Cardiac fibroblast (primary cell): ENCODE results near the gene TOP1.

Experiments
- DNase-seq, 2 donors: peaks; one replicate each; pipeline versions ENCODE4 v3.0.0 to v3.0.0-alpha.2; 2010; ENCODE audit warnings: low read depth in 2 of 2
- H3K4me3 ChIP-seq, 2 donors: replicated peaks in 1 of 2; 1 replicate in 1 of 2; 2 replicates in 1 of 2; pipeline ENCODE4 v1.5.1; 2011; ENCODE audit warnings: low read depth in 2 of 2, low read length in 2 of 2, mild to moderate bottlenecking in 2 of 2, moderate library complexity in 1 of 2
- CTCF ChIP-seq: IDR thresholded peaks from one replicate; pipeline ENCODE4 v1.5.1; 2011; ENCODE audit warnings: low read depth, mild to moderate bottlenecking, low read length, inconsistent platforms

Gene TOP1

DNA sequence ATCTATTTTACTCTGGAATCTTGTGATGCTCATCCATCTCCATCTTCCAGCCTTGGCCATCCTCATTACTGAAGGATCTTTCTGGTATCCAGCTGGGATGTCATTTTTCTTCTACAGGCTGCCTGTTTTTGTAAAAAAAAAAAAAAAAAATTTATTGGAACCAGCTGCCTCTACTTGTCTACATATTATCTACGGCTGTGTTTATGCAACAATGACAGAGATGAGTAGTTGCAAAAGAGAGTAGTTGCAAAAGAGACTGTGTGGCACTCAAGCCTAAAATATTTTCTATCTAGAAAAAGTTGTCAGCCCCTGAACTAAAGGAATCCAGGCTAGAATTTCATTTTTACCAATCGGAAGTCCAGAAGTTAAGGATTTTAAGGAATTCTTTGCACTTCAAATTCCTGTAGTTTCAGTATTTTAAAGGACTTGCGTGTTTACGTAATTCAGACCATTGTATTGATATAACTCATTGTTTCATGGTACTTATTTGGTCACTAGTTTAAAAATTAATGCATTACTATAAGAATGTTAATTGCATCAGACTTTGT is 70.2 kb downstream of the TOP1 start:
- DNase-seq, result peak; percentile 67 to 75
- H3K4me3 ChIP-seq, result no peak overlapping the region
- no peak for TF ChIP-seq CTCF

DNA sequence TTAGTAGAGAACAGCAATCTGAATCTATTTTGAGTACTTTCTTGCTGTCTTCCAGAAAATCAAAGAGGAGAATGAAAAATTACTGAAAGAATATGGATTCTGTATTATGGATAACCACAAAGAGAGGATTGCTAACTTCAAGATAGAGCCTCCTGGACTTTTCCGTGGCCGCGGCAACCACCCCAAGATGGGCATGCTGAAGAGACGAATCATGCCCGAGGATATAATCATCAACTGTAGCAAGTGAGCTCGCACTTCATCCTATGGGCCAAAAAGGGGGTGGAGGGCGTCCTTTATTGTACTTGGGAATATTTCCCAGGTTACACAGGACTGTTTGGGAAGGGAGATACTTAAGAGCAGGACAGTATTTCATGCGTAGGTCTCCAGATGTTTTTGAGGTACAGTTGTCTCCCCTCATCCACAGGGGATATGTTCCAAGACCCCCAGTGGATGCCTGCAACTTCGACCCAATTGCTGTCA is 71.4 kb downstream of the TOP1 start:
- no peak for TF ChIP-seq CTCF
- no peak for DNase-seq
- no peak overlapping the region for H3K4me3 ChIP-seq

DNA sequence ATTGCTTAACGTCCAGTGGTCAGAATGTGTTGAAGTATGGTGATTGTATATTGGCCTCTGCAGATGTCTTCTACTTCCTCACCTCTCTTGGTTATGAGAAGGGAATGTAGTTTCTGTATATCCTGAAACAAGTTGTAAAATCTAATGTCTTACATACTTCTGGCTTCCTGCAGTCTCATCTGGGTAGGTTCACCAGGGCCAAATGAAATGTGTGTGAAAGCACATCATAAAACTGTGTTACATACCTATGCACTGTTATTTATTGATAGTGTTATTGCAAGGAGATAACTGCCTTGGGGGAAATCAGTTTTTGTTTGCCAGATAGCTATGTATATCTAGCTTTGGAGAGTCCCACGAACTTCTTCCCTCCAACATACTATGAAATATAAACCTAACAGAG is 73.0 kb downstream of the TOP1 start:
- no peak for TF ChIP-seq CTCF
- DNase-seq, result no peak
- no peak overlapping the region for H3K4me3 ChIP-seq

DNA sequence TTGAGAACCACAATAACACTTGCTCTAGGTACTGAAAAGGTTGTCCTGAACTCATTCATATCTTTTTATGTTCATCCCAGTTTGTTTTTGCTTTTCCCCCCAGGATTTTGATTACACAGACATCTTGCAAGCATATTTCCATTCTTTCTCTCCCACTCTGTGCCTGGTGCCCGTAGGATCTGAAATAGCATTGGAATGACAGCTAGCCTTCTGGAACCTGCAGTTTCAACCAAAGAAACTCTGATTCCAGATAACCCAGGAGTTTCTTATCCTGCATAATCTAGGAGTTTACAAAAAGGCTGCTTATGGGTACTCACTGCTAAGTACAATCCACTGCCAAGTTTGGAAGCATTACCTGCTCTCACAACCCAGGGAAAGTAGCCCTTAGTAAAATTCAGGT is 79.9 kb downstream of the TOP1 start:
- DNase-seq, result no peak
- no peak for TF ChIP-seq CTCF

GRCh38 chr20:41110012-41110411 is 81.4 kb downstream of the TOP1 start:
- no peak for DNase-seq
- no peak for TF ChIP-seq CTCF
- H3K4me3 ChIP-seq, result no peak overlapping the region

More for the DNA sequence above, 79.9 kb downstream of the TOP1 start:
- H3K4me3 ChIP-seq, result no peak overlapping the region

- no peak for TF ChIP-seq CTCF
- no peak overlapping the region for H3K4me3 ChIP-seq
- DNase-seq, result no peak
These were observed 82.4 kb downstream of the TOP1 start for GRCh38 chr20:41110930-41111577.

- DNase-seq, result no peak
- H3K4me3 ChIP-seq, result no peak overlapping the region
- TF ChIP-seq CTCF, result no peak
These were observed 82.9 kb downstream of the TOP1 start for GRCh38 chr20:41111578-41111951.
